ENCODE results near the gene PROS1. TPM values are rescaled to one million over a fixed set of nuclear protein-coding genes. Genes with fewer than 3 reads are reported as not detected.
A peak's percentile ranks its signal among the peaks of the same experiment; 100 is the strongest.

PROS1 gene
- total RNA-seq (100 to 1,000 TPM in 1 of 2 donors, 10 to 100 TPM in 1; 50.2 to 102 TPM), polyA plus RNA-seq (ENCODE audit: insufficient read length in 2 of 2) (10 to 100 TPM; 17.9 to 20.1 TPM)
- long read RNA-seq, donor 1, partial matches to known transcripts: 0 of 4 reads
- long read RNA-seq, donor 1, other reads (novel, unspliced or antisense): 0 of 4 reads
- long read RNA-seq, donor 2, partial matches to known transcripts: 0 of 1 reads
- long read RNA-seq, donor 2, other reads (novel, unspliced or antisense): 0 of 1 reads
- long read RNA-seq, donor 3, transcript PROS1-202 (15 exons, 3,583 nt): major isoform, 5 of 5 reads
- long read RNA-seq, donor 3, partial matches to known transcripts: 0 of 5 reads
- long read RNA-seq, donor 3, other reads (novel, unspliced or antisense): 0 of 5 reads
- long read RNA-seq, donor 4, partial matches to known transcripts: 5 of 6 reads
- long read RNA-seq, donor 4, other reads (novel, unspliced or antisense): 0 of 6 reads

DNA sequence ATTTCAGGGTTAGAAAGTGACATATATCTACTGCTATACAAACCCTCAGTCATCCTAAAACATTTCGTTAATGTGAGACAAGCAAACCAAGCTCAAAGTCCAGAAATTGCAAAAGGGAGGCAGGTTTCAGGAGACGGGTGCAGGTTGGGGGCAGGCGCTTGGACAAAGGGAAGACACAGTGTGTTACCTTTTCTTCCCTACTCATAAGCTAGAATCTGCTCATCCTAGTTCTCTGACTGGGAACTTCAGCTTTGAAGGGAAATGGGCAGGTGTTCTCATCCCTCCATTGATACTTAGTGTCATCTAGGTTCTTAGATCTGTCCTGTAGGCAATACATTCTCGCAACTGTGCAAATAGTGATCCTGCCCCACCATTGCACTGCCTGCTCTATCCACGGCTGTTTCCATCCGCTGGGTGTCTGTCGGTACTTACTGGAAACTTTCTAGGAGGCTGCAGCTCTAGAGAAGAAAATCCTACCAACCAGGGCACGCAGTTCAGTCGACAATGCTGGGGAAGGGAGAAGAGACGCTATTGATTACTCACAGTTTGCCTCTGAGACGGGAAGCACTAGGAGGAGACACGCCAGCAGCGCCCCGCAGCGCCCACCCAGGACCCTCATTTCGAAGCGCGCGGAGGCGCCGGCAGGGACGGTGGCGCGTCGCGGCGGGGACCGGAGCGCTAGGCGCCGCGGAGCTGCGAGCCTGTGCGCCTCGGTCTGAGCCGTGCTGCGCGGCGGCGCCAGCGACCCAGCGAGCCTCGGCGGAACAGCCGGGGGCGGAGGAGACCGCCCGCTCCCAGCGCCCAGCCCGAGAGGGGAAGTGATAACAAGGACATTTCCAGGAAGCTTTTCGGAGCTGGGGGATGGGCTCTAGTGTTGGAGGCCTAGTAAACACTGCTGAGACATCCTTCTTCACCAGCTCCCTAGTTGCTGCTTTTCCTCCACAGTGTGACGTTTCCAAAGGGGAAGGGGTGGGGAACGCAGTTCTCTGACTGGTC lies at the start of gene PROS1:
Gene PROS1 (minus strand): TSS at position 766 of the 996 bp plus-strand sequence. CDS start 147 bp downstream, at position 619.
- no peaks in the 10 kb centered on the region for H3K27me3 ChIP-seq (ENCODE audit: control insufficient read depth, insufficient read depth, low read length)
- H3K27ac ChIP-seq (ENCODE audit: low read depth, low read length): peak within 1 kb of the TSS; percentile 89
- no peaks in the 10 kb centered on the region for H3K36me3 ChIP-seq (ENCODE audit: control insufficient read depth, insufficient read depth, low read length)
- H3K9me3 ChIP-seq (ENCODE audit: control insufficient read depth, insufficient read depth, low read length): no peaks in the 10 kb centered on the region
- DNase-seq (ENCODE audit: low read depth in 4 of 6, low spot score in 6 of 6): peak; percentile 57 to 93 (median 64)
- peaks cover 8% of the 10 kb centered on the region for H3K4me1 ChIP-seq (ENCODE audit: control insufficient read depth, insufficient read depth, low read length)
- peak within 1 kb of the TSS; percentile 59 for H3K4me3 ChIP-seq (ENCODE audit: low read depth, low read length)
- WGBS (ENCODE audit: insufficient coverage): under 1% methylated on average over 45 of the region's 53 CpGs

DNA sequence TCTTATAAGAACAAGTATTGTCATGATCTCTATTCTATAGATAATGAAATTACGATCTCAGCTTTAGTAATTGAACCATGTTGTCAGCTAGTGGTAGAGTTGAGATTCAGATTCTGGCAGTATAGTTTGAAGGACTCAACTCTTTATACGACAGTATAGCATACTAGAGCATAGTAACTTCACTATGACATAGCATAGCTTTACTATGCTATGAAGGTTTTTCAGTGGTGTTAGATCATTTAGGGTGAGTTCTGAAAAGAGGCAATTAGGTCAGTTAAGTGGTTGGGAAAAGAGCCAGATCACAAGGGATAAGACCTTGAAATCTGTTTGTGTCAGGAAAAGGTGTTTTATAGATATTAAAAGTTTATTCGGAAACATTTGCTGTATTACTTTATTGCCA lies 46.6 kb upstream of the PROS1 start:
- no CpG with 5 or more reads among the region's 3 CpGs for WGBS (ENCODE audit: insufficient coverage)
- no peaks in the 10 kb centered on the region for H3K9me3 ChIP-seq (ENCODE audit: control insufficient read depth, insufficient read depth, low read length)
- no peaks in the 10 kb centered on the region for H3K4me1 ChIP-seq (ENCODE audit: control insufficient read depth, insufficient read depth, low read length)
- H3K4me3 ChIP-seq (ENCODE audit: low read depth, low read length): no peak overlapping the region
- no peaks in the 10 kb centered on the region for H3K27me3 ChIP-seq (ENCODE audit: control insufficient read depth, insufficient read depth, low read length)
- no peak overlapping the region for H3K27ac ChIP-seq (ENCODE audit: low read depth, low read length)
- no peaks in the 10 kb centered on the region for H3K36me3 ChIP-seq (ENCODE audit: control insufficient read depth, insufficient read depth, low read length)
- DNase-seq (ENCODE audit: low read depth in 4 of 6, low spot score in 6 of 6): no peak

DNA sequence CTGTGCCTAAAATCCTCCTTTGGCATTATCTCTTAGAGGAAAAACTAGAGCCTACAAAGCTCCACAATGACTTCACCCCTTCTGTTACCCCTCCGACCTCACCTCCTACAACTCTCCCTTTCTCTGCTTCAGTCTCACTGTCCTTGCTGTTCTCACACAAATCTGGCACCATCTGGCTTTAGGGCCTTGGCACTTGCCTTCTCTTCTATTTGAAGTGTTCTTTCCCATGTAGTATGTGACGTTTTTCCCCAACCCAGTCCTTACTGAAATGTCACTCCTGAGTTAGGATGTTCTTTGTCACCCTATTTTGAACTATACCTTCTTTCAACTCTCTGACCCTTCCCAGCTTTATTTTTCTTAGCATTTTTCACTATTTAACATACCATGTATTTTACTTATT lies 46.0 kb upstream of the PROS1 start:
- Histone ChIP-seq H3K36me3 (ENCODE audit: control insufficient read depth, insufficient read depth, low read length) (no peaks in the 10 kb centered on the region), H3K27me3 (ENCODE audit: control insufficient read depth, insufficient read depth, low read length) (no peaks in the 10 kb centered on the region), H3K9me3 (ENCODE audit: control insufficient read depth, insufficient read depth, low read length) (no peaks in the 10 kb centered on the region), H3K4me1 (ENCODE audit: control insufficient read depth, insufficient read depth, low read length) (no peaks in the 10 kb centered on the region), H3K4me3 (ENCODE audit: low read depth, low read length) (no peak overlapping the region), H3K27ac (ENCODE audit: low read depth, low read length) (no peak overlapping the region)
- WGBS (ENCODE audit: insufficient coverage): 100% methylated on average over 1 of the region's 2 CpGs
- no peak for DNase-seq (ENCODE audit: low read depth in 4 of 6, low spot score in 6 of 6)

DNA sequence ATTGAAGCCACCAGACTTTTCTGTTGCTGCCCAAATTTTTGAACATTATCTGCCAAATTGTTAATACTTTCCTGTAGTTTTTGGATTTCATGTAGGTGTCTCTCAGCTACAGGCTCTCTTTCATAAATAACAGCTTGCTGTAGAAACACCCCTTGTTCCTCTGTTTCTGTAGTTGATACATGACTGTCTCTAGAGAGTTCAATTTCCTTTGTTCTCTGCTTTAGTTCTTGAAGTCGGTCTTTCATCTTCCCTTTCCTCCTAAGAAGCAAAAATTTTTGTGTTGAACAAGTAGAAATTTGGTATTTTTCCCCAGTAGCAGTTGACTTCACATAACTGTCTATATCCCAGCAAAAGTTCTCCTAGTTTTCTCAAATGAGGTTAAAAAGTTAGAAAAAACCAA lies 41.3 kb upstream of the PROS1 start:
- no peaks in the 10 kb centered on the region for H3K9me3 ChIP-seq (ENCODE audit: control insufficient read depth, insufficient read depth, low read length)
- no peaks in the 10 kb centered on the region for H3K36me3 ChIP-seq (ENCODE audit: control insufficient read depth, insufficient read depth, low read length)
- WGBS (ENCODE audit: insufficient coverage): no CpG with 5 or more reads among the region's 1 CpG

DNA sequence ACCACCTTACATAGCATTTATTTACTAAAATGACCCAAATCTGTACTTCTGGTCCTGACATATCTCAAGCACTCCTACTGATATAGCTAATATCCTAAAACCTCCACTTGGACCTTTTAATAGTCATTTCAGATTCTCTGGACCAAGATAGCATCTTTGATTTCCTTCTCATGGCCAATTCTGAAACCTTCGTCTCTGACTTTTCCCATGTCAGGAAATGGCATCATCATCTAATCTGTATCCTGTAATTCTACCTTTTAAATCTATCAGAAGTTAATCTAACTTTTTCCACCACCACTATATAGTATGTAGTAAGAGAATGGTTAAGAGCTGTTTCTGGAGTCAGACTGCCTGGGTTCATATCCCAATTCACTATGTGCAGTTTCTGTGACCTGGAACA lies 38.5 kb upstream of the PROS1 start:
- no peaks in the 10 kb centered on the region for H3K36me3 ChIP-seq (ENCODE audit: control insufficient read depth, insufficient read depth, low read length)
- H3K9me3 ChIP-seq (ENCODE audit: control insufficient read depth, insufficient read depth, low read length): no peaks in the 10 kb centered on the region
- no peak overlapping the region for H3K4me3 ChIP-seq (ENCODE audit: low read depth, low read length)
- DNase-seq (ENCODE audit: low read depth in 4 of 6, low spot score in 6 of 6): no peak
- H3K4me1 ChIP-seq (ENCODE audit: control insufficient read depth, insufficient read depth, low read length): no peaks in the 10 kb centered on the region
- no CpG with 5 or more reads among the region's 1 CpG for WGBS (ENCODE audit: insufficient coverage)
- no peaks in the 10 kb centered on the region for H3K27me3 ChIP-seq (ENCODE audit: control insufficient read depth, insufficient read depth, low read length)
- H3K27ac ChIP-seq (ENCODE audit: low read depth, low read length): no peak overlapping the region

More for the DNA sequence above, 41.3 kb upstream of the PROS1 start:
- no peaks in the 10 kb centered on the region for H3K27me3 ChIP-seq (ENCODE audit: control insufficient read depth, insufficient read depth, low read length)
- H3K4me1 ChIP-seq (ENCODE audit: control insufficient read depth, insufficient read depth, low read length): no peaks in the 10 kb centered on the region
- DNase-seq (ENCODE audit: low read depth in 4 of 6, low spot score in 6 of 6): no peak
- H3K4me3 ChIP-seq (ENCODE audit: low read depth, low read length): no peak overlapping the region
- H3K27ac ChIP-seq (ENCODE audit: low read depth, low read length): no peak overlapping the region

DNA sequence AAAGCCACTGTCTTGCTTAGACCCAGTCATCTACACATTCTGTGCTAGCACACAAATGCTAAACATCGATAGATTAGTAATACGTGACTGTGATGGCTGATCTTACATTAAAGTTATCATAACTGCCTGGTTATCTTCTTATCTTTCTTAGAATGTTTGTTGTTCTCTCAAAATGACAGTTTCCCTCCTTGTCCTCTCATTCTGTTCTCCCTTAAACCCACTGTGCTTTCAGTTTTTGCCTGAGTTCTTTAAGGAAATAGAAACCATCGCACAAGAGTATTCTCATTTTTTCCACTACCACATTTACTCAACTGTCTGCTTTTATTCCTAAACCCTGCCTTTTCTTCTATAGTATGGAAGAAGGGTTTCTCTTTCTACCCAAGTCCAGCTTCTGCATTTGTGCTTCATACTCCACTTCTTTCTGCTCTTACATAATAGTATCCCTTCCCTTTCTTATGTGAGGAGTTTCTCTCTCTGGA lies 37.6 kb upstream of the PROS1 start:
- Histone ChIP-seq H3K27ac (ENCODE audit: low read depth, low read length) (no peak overlapping the region), H3K27me3 (ENCODE audit: control insufficient read depth, insufficient read depth, low read length) (no peaks in the 10 kb centered on the region), H3K4me3 (ENCODE audit: low read depth, low read length) (no peak overlapping the region), H3K36me3 (ENCODE audit: control insufficient read depth, insufficient read depth, low read length) (no peaks in the 10 kb centered on the region), H3K4me1 (ENCODE audit: control insufficient read depth, insufficient read depth, low read length) (no peaks in the 10 kb centered on the region), H3K9me3 (ENCODE audit: control insufficient read depth, insufficient read depth, low read length) (no peaks in the 10 kb centered on the region)
- DNase-seq (ENCODE audit: low read depth in 4 of 6, low spot score in 6 of 6): no peak
- no CpG with 5 or more reads among the region's 3 CpGs for WGBS (ENCODE audit: insufficient coverage)

DNA sequence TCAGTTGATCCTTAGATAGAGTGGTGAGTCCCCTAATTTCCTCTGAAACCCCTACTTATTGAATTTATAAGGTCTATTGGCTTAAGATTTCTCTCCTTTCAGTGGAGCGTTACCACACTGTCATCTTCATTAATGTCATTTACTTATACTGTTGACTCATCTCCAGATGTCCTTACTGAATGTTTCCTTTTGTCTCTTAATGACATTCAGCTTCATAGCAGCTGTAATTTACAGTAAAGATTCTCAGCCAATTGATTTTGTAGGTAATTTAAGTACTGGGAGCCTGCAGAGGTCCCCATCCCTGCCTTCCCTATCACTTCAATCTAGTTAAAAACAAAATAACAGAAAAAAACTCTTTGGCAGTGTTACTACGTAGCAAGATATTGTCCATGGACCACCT lies 35.9 kb upstream of the PROS1 start:
- WGBS (ENCODE audit: insufficient coverage): 100% methylated on average over 1 of the region's 2 CpGs
- no peak overlapping the region for H3K27ac ChIP-seq (ENCODE audit: low read depth, low read length)
- no peaks in the 10 kb centered on the region for H3K4me1 ChIP-seq (ENCODE audit: control insufficient read depth, insufficient read depth, low read length)
- no peaks in the 10 kb centered on the region for H3K9me3 ChIP-seq (ENCODE audit: control insufficient read depth, insufficient read depth, low read length)
- H3K36me3 ChIP-seq (ENCODE audit: control insufficient read depth, insufficient read depth, low read length): no peaks in the 10 kb centered on the region
- H3K4me3 ChIP-seq (ENCODE audit: low read depth, low read length): no peak overlapping the region
- no peaks in the 10 kb centered on the region for H3K27me3 ChIP-seq (ENCODE audit: control insufficient read depth, insufficient read depth, low read length)
- peak in 1 of 6 donors; percentile 11 for DNase-seq (ENCODE audit: low read depth in 4 of 6, low spot score in 6 of 6)

DNA sequence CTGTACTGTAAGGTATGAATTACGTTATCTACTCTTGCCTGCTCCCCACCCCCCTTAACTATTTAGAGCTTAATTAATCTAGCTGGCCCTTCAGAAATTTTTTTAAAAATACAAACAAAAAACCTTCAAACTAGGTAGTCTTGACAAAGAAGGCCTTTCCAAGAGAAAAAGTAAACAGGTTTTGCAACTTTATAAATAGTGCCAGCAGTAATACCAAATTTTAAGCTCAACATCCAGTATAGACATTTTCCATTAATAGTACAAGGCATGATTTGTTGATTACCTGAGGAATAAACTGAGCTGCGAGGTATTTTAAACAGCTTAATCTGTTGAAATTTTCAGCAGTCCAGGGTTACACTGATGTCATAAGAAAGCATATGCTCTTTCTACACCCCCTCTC lies 34.6 kb upstream of the PROS1 start:
- Histone ChIP-seq H3K27ac (ENCODE audit: low read depth, low read length) (no peak overlapping the region), H3K9me3 (ENCODE audit: control insufficient read depth, insufficient read depth, low read length) (no peaks in the 10 kb centered on the region), H3K4me1 (ENCODE audit: control insufficient read depth, insufficient read depth, low read length) (no peaks in the 10 kb centered on the region), H3K4me3 (ENCODE audit: low read depth, low read length) (no peak overlapping the region), H3K36me3 (ENCODE audit: control insufficient read depth, insufficient read depth, low read length) (no peaks in the 10 kb centered on the region), H3K27me3 (ENCODE audit: control insufficient read depth, insufficient read depth, low read length) (no peaks in the 10 kb centered on the region)
- no CpG with 5 or more reads among the region's 2 CpGs for WGBS (ENCODE audit: insufficient coverage)
- no peak for DNase-seq (ENCODE audit: low read depth in 4 of 6, low spot score in 6 of 6)

DNA sequence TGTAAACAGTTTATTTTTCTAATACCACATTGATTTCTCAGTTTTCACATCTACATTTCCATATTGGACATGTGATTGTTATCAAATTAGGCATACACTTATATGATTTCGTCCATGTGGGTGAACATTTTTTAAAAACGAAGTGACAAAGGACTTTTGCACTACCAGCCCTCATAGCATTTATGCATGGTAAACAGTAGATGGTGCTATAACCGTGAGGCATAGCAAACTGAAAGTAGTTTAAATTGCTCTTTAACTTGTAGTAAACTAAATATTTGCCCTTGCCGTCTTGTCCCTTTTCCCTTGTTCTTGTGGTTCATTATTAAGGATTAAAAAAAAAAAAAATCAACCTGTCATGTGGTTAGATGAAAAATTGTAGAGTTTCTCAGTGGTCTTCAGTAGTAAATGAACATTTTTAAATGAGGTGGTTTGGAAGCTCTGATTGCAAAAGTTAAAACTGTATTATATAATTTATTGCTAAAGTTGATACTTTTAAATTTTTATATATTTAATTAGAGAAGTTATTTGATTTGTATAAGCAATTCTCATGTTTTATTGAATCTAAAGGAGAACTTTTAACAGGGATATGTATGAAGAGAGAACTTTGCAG lies 30.7 kb upstream of the PROS1 start:
- peak in 5 of 6 donors; percentile 17 to 77 (median 22) for DNase-seq (ENCODE audit: low read depth in 4 of 6, low spot score in 6 of 6)
- no peaks in the 10 kb centered on the region for H3K4me1 ChIP-seq (ENCODE audit: control insufficient read depth, insufficient read depth, low read length)
- WGBS (ENCODE audit: insufficient coverage): no CpG with 5 or more reads among the region's 4 CpGs

More for the DNA sequence above, 30.7 kb upstream of the PROS1 start:
- Histone ChIP-seq H3K27me3 (ENCODE audit: control insufficient read depth, insufficient read depth, low read length) (no peaks in the 10 kb centered on the region), H3K27ac (ENCODE audit: low read depth, low read length) (no peak overlapping the region), H3K4me3 (ENCODE audit: low read depth, low read length) (no peak overlapping the region), H3K36me3 (ENCODE audit: control insufficient read depth, insufficient read depth, low read length) (no peaks in the 10 kb centered on the region), H3K9me3 (ENCODE audit: control insufficient read depth, insufficient read depth, low read length) (no peaks in the 10 kb centered on the region)

All from spinal cord (tissue), 10 donors.